Mucosa of descending colon (tissue), 3 donors: Measurements from ENCODE around the gene IFNLR1. TPM values are rescaled to one million over a fixed set of nuclear protein-coding genes. Genes with fewer than 3 reads are reported as not detected.

ENCODE experiments used
- ATAC-seq: fragments of 200-7000 bp; cut with Tn5 transposase; one replicate; pipeline ENCODE4 v1.9.1; 2020; ENCODE audit warnings: mild to moderate bottlenecking, moderate library complexity
- DNase-seq, 3 donors: peaks; one replicate each; pipeline ENCODE4 v3.0.0-alpha.2; 2020
- H3K36me3 ChIP-seq: fragments of 200-600 bp; one replicate; pipeline ENCODE4 v1.8.0; 2021; ENCODE audit warnings: low read depth, mild to moderate bottlenecking
- H3K4me1 ChIP-seq: fragments of 200-600 bp; one replicate; pipeline ENCODE4 v1.8.0; 2021; ENCODE audit warnings: low read depth, mild to moderate bottlenecking
- H3K4me3 ChIP-seq: fragments of 200-600 bp; one replicate; pipeline ENCODE4 v1.8.0; 2021; ENCODE audit warnings: mild to moderate bottlenecking
- H3K9me3 ChIP-seq: fragments of 200-600 bp; one replicate; pipeline ENCODE4 v1.8.0; 2021; ENCODE audit warnings: mild to moderate bottlenecking
- CTCF ChIP-seq: fragments of 200-600 bp; IDR thresholded peaks from one replicate; pipeline ENCODE4 v1.8.0; 2022; ENCODE audit warnings: antibody characterized with exemption, mild to moderate bottlenecking
- intact Hi-C, 2 donors: fragments of 100-400 bp; cut with DNase I in 1 of 2; cut with micrococcal nuclease in 1 of 2; formaldehyde crosslinking; loops; one replicate each; pipeline versions ENCODE4 v1.11.0 to v1.11.1; 2022; cut with DNase I, micrococcal nuclease
- total RNA-seq, 3 donors: library from RNA; stranded (reverse); fragmentation: NEBNext Ultra II Directional in 2 of 3; extraction: Animal tissue kit (Norgen Biotek cat#: 25700) in 2 of 3; gene quantifications; one replicate each; pipeline versions ENCODE4 v1.2.1 to v1.2.4, GENCODE V29; 2021 to 2023
- donor health status: DM: no; HTN: no; CAD: no; lungs with moderate emphysema.
- donor health status: DM: no; HTN: no; CAD: no.
- donor health status: DM: no; HTN: yes; CAD: no.

Gene IFNLR1
- total RNA-seq, 3 donors from 2014 or later, result 5.3 to 24.0 (median 18.8) TPM

DNA sequence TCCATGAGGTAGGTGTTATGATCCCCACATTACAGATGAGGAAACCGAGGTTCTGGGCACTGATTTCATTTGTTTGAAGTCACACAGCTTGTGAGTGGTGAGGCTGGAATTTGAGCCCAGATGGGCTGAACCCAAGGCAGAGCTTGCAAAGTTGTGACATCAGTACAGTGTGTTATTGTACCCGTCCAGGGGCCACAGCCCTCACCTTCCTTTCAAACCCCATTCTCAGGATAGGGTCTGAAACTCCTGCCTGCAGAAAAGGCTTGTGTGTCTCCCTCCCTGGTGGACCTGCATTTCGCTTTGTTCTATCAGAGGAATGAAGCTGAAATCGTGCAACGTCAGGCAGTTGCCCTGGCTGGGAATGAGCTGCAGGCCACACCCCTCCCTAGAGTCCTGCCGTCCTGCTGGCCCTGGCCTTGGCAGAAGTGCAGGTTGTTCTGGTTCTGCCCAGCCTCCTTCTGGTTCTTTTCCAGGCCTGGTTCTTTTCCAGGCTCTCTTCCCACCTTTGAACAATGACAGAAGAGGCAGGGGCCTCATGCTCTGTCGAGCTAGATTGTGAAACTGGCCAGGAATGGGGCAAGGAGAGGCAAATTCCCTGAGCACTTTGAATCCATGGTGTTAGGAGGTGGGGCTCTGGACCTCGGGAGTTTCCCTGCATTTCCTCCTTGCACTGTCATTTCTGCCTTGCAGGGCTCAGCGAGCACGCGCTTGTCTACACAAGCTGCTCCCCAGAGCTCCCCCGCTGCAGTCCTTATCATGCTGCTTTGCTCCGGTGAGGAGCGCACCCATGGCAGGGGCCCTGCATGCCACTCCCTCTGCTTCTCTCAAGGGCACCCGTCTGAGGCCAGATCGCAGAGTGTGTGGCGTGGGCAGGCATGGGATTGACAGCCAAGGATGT is 67.0 kb downstream of the IFNLR1 start:
- Histone ChIP-seq H3K36me3 (no peaks in the 10 kb centered on the region), H3K9me3 (no peaks in the 10 kb centered on the region), H3K4me3 (no peak overlapping the region), H3K4me1 (peaks cover 36% of the 10 kb centered on the region)
- intact Hi-C loops, result no loop called here
- no peak for TF ChIP-seq CTCF
- DNase-seq, result peak; percentile 67 to 80 (median 75)
- peak; percentile 72 for ATAC-seq

DNA sequence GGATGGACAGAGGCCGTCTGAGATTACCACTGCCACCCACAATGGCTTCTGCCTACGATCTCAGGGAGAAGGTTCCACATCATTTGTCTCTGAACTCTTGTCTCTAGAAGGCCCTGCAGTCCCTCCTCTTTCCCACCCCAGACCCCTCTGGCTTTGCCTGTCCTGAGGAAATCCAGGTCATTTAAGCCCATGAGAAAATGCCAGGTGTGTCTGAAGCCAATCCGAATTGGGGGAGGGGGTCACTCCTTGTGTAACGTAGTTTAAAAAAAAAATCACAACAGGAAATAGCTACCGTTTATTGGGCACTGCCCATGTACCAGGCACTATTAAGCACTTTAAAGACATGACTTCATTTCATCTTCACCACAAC is 67.6 kb downstream of the IFNLR1 start:
- Histone ChIP-seq H3K9me3 (no peaks in the 10 kb centered on the region), H3K4me3 (no peak overlapping the region), H3K4me1 (peaks cover 36% of the 10 kb centered on the region), H3K36me3 (no peaks in the 10 kb centered on the region)
- DNase-seq (peak in 1 of 3 donors; percentile 27), ATAC-seq (no peak)
- no peak for TF ChIP-seq CTCF
- intact Hi-C loops, result no loop called here

- no peak overlapping the region for H3K4me3 ChIP-seq
- peaks cover 36% of the 10 kb centered on the region for H3K4me1 ChIP-seq
- no peaks in the 10 kb centered on the region for H3K36me3 ChIP-seq
- DNase-seq (peak; percentile 70 to 84 (median 77)), ATAC-seq (peak; percentile 74)
- no peak for TF ChIP-seq CTCF
- no peaks in the 10 kb centered on the region for H3K9me3 ChIP-seq
- intact Hi-C loops, result no loop called here
These were observed 68.5 kb downstream of the IFNLR1 start for GRCh38 chr1:24118410-24119242.

- no peak for TF ChIP-seq CTCF
- Histone ChIP-seq H3K4me3 (no peak overlapping the region), H3K36me3 (no peaks in the 10 kb centered on the region), H3K4me1 (peaks cover 36% of the 10 kb centered on the region), H3K9me3 (no peaks in the 10 kb centered on the region)
- DNase-seq (peak; percentile 56 to 77 (median 57)), ATAC-seq (peak; percentile 59)
- intact Hi-C loops, result no loop called here
These were observed 69.2 kb downstream of the IFNLR1 start for GRCh38 chr1:24117722-24118409.

GRCh38 chr1:24117132-24117531 is 70.0 kb downstream of the IFNLR1 start:
- peaks cover 36% of the 10 kb centered on the region for H3K4me1 ChIP-seq
- no peak for TF ChIP-seq CTCF
- ATAC-seq, result no peak
- intact Hi-C loops, result no loop called here
- H3K36me3 ChIP-seq, result no peaks in the 10 kb centered on the region
- no peaks in the 10 kb centered on the region for H3K9me3 ChIP-seq
- DNase-seq, result no peak
- H3K4me3 ChIP-seq, result no peak overlapping the region
